ENCODE measurements around the gene ACTL7B.

- TF ChIP-seq CTCF (IDR thresholded peaks at IDR 0.05) (no peak), EZH2 (IDR thresholded peaks at IDR 0.05; ENCODE audit: borderline replicate concordance, insufficient read depth, low read depth, low read length, poor library complexity, severe bottlenecking) (no peak)
Observed at GRCh38 chr9:108830272-108830671, 25.5 kb downstream of the ACTL7B start.

Data from B cell (primary cell).